HG02973 (cell line): ENCODE results near the gene DUSP22.
A peak's percentile ranks its signal among the peaks of the same experiment; 100 is the strongest.
"Not testable (repeated sequence)": the region's sequence is repeated elsewhere in the genome, so short reads cannot be mapped to it uniquely, and the experiment has no call there.

Source experiments
- ATAC-seq: cut with Tn5 transposase; IDR thresholded peaks from one replicate; pipeline ENCODE4 v1.9.1; 2021; ENCODE audit warnings: moderate library complexity; ENCODE audit not compliant: unreplicated experiment

The DUSP22 gene

GRCh38 chr6:322940-323729 lies 30.8 kb downstream of the DUSP22 start:
- no peak for ATAC-seq

- ATAC-seq: no peak
These were observed 31.4 kb downstream of the DUSP22 start for GRCh38 chr6:323730-324088.

GRCh38 chr6:324116-324728 lies 31.9 kb downstream of the DUSP22 start:
- no peak for ATAC-seq

- no peak for ATAC-seq
These were observed 32.4 kb downstream of the DUSP22 start for GRCh38 chr6:324729-325125.

- ATAC-seq: not testable (repeated sequence)
These were observed 33.0 kb downstream of the DUSP22 start for GRCh38 chr6:325161-325860.

GRCh38 chr6:326066-326465 lies 33.8 kb downstream of the DUSP22 start:
- not testable (repeated sequence) for ATAC-seq

GRCh38 chr6:326896-327537 lies 34.7 kb downstream of the DUSP22 start:
- ATAC-seq: no peak

GRCh38 chr6:327538-328116 lies 35.3 kb downstream of the DUSP22 start:
- no peak for ATAC-seq

GRCh38 chr6:328136-328670 lies 35.9 kb downstream of the DUSP22 start:
- peak; percentile 65 for ATAC-seq

- no peak for ATAC-seq
These were observed 36.6 kb downstream of the DUSP22 start for GRCh38 chr6:328924-329323.

GRCh38 chr6:329888-330691 lies 37.8 kb downstream of the DUSP22 start:
- ATAC-seq: no peak

- ATAC-seq: no peak
These were observed 38.7 kb downstream of the DUSP22 start for GRCh38 chr6:330948-331347.

GRCh38 chr6:331622-332521 lies 39.6 kb downstream of the DUSP22 start:
- peak; percentile 34 for ATAC-seq

GRCh38 chr6:332671-333070 lies 40.4 kb downstream of the DUSP22 start:
- ATAC-seq: no peak

- no peak for ATAC-seq
These were observed 41.2 kb downstream of the DUSP22 start for GRCh38 chr6:333379-334002.

- ATAC-seq: no peak
These were observed 42.5 kb downstream of the DUSP22 start for GRCh38 chr6:334536-335510.

- no peak for ATAC-seq
These were observed 43.3 kb downstream of the DUSP22 start for GRCh38 chr6:335572-335971.
